ENCODE data around the gene SATL1.

GRCh38 chrX:85196319-85196718 is 47.3 kb downstream of the SATL1 start:
- TF ChIP-seq CTCF (IDR thresholded peaks at IDR 0.05): no peak
- no peak for TF ChIP-seq POLR2A (IDR thresholded peaks at IDR 0.05)

All from prostate gland (tissue), 2 donors.